ENCODE results near the gene JOSD1.

DNA sequence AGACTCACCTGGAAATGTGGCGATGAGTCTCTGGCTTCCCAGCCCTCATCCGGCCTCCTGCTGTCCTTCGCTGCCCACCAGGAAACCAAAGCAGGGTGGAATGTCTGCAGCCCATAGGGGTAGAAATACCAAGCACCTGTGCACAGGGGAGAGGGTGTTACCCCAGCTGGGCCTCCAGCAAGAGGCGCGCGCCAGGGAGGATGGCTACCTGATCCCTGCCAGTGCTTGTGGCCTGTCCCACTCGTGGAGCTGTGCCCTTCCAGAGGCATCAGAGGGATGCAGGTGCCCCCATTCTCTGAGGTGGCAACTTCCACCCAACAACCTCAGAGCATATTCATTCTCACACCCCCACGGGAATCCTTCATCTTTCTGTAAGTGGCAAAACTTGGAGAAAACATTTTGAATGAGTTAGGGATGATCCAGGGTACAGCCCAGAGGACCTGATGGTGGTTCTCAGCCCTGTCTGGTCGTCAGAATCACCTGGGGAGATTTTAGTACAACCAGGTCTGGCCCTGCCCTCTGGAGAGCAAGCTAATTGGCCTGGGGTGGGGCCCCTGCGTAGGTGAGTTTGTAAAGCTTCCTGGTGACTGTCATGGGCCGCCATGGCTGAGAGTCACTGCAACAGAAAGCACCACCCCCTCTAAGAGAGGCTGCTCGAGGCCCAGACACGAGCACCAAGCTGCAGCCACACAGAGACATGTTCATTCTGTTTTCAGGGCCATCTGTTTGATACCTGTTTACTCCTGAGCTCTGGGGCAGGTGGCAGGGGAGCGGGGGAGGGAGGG lies 45.1 kb upstream of the JOSD1 start:
- TF ChIP-seq POLR2A (IDR thresholded peaks at IDR 0.05): no peak
- no peak for TF ChIP-seq CTCF (IDR thresholded peaks at IDR 0.05)
